Measurements from ENCODE around the gene NNMT. TPM values are rescaled to one million over a fixed set of nuclear protein-coding genes. Genes with fewer than 3 reads are reported as not detected.

NNMT gene
- total RNA-seq (2022; extraction: Qiagen RNA extraction): 216 to 289 TPM (median 270 TPM) in 5 replicates

GRCh38 chr11:114295676-114296604, at the start of gene NNMT:
TSS of gene NNMT (plus strand) at chr11:114296399. CDS start at chr11:114296557, 158 bp downstream.

Other genes with a start within 250 kb of the NNMT start
- gene ZBTB16, start 236.7 kb upstream of the NNMT start, total RNA-seq (2022; extraction: Qiagen RNA extraction): 0.06 to 0.07 TPM (median 0.06 TPM) in 4 of 5 replicates, not detected in the other
- gene C11orf71, start 104.1 kb downstream of the NNMT start, total RNA-seq (2022; extraction: Qiagen RNA extraction): 3.3 to 4.6 TPM (median 3.8 TPM) in 5 replicates
- gene RBM7, start 104.3 kb downstream of the NNMT start, total RNA-seq (2022; extraction: Qiagen RNA extraction): 20.8 to 30.1 TPM (median 25.9 TPM) in 5 replicates
- gene REXO2, start 143.1 kb downstream of the NNMT start, total RNA-seq (2022; extraction: Qiagen RNA extraction): 101 to 117 TPM (median 106 TPM) in 5 replicates